GM18868 (cell line): ENCODE results near the gene CDH13.

Source experiments
- ATAC-seq: cut with Tn5 transposase; IDR thresholded peaks from one replicate; pipeline ENCODE4 v1.9.1; 2021; ENCODE audit warnings: mild to moderate bottlenecking, moderate library complexity; ENCODE audit not compliant: unreplicated experiment

CDH13 gene

GRCh38 chr16:83023640-83024039 lies 396.9 kb downstream of the CDH13 start:
- ATAC-seq: no peak

DNA sequence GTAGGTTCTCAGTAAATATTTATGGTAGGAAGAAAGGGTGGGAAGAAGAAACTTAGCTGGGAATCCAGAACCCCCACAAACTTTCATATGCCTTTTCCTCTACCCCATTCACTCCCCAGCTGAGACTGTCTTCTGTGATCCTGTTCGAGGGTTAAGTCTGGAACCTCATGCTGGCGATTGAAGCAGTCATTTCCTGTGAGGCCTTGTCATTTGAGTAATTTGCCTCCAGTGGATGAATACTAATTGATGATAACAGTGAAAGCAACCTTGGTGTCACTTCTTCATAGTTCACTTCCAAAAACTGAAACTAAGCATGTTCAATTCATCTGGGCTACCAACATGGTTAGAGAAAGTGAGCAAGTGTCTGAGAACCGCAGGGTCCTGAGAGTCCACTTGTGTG lies 401.2 kb downstream of the CDH13 start:
- no peak for ATAC-seq

GRCh38 chr16:83029467-83029866 lies 402.7 kb downstream of the CDH13 start:
- ATAC-seq: no peak

- ATAC-seq: no peak
These were observed 404.8 kb downstream of the CDH13 start for GRCh38 chr16:83031524-83031923.

DNA sequence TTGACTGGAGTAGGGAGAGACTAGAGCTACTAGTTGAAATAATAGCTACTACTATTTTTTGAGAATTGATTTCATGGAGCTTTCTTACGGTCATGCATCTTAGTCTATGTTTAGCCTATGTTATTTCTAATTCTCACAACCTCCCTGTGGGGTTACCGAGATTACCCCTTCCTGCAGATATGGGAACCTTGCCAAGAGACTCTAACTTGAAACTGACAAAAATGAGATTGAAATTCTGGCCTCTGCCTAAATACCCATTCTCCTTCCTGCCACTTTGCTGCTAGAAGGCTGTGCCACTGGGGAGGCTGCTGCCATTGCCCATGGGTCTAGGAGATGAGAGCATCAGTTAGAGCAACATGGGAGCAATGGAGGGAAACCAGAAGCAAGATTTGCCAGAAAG lies 410.3 kb downstream of the CDH13 start:
- ATAC-seq: no peak

- ATAC-seq: no peak
These were observed 411.1 kb downstream of the CDH13 start for GRCh38 chr16:83037884-83038283.

GRCh38 chr16:83040174-83040573 lies 413.4 kb downstream of the CDH13 start:
- ATAC-seq: no peak

DNA sequence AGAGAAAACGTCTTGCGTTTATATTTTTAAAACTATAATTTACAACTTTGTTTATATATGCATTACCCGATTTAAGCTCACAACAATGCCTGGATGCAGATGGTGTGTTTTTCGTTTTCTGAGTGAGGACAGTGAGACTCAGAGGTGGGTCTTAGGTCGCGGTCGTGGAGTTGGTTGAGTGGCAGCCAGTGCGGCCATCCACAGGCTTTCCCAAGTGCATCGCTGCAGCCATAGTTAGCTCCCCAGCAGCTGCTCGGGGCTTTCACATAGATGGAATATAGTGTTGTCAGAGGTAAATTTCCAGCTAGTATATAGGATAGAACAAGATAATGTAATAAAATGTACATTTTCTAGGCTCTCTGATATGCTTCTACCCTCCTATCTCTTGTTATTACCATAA lies 417.8 kb downstream of the CDH13 start:
- ATAC-seq: no peak

- no peak for ATAC-seq
These were observed 419.0 kb downstream of the CDH13 start for GRCh38 chr16:83045790-83046189.

- ATAC-seq: no peak
These were observed 419.9 kb downstream of the CDH13 start for GRCh38 chr16:83046664-83047063.

DNA sequence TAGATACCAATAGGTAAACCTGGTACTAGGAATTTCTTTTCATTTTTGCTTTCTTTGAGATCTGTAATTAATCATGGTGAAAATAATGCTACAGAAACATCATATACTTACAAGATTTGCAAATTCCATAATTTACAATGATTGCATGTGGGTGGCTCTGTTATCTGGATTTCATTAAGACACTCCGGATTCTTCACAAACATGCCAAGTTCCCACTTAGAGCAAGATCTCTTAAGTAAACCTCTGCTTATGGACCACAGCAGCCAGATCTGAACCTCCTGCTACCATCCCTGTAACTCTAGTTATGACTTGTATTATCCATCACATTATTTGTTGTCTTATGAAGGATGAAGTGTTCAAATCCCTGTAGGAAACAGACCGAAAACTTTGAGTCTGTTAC lies 424.7 kb downstream of the CDH13 start:
- no peak for ATAC-seq

DNA sequence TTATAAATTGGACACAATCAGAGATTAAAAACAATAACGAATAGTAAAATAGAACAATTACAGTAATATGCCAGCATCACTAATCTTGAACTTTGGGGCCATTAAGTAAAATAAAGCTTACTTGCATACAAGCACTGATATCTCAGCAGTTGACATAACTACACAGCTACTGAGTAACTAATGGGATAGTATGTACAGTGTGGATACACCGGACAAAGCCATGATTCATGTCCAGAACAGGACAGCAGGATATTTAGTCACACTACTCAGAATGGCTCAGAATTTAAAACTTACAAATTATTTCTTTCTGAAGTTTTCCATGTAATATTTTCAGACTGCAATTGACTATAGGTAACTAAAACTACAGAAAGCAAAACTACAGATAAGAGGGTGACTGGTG lies 427.5 kb downstream of the CDH13 start:
- no peak for ATAC-seq

DNA sequence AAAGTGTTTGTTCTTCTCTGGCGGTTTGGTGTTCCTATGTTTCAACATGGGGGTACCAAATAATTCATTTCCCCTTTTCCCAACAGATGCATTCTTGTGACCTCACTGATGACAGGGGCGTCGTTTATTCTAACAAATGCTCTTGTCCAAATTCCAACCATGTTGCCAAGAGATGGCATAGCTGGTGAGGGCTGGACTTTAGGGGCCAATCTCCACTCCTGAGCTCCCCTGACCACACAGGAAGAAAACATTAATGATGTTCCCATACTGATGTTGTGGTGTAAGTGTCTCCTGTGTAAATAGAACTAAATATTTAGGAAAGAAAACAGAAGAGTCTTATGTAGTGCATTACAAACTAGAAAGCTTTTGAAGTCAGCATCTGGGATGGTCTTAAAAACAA lies 431.6 kb downstream of the CDH13 start:
- no peak for ATAC-seq

DNA sequence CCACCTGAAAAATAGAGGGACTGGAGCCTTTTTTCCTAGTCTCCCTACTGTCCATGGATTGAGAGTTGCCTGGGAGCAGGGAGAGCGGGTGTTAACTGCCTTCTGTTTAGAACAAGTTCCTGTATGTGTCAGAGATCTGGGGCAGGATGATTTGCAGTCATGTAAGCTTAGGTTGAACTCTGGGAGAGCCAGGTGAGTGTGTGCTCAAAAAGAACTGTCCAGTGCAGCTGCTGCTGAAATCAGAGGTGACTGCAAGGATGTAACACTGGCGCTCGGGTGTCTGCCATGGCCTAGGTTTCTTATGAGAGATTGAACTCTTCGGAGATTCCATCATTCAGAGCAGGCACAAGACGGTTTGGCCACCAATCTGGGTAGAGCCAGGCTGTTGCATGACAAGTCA lies 432.5 kb downstream of the CDH13 start:
- no peak for ATAC-seq

GRCh38 chr16:83066011-83066410 lies 439.2 kb downstream of the CDH13 start:
- no peak for ATAC-seq

GRCh38 chr16:83066881-83067280 lies 440.1 kb downstream of the CDH13 start:
- no peak for ATAC-seq

- no peak for ATAC-seq
These were observed 441.9 kb downstream of the CDH13 start for GRCh38 chr16:83068686-83069085.

DNA sequence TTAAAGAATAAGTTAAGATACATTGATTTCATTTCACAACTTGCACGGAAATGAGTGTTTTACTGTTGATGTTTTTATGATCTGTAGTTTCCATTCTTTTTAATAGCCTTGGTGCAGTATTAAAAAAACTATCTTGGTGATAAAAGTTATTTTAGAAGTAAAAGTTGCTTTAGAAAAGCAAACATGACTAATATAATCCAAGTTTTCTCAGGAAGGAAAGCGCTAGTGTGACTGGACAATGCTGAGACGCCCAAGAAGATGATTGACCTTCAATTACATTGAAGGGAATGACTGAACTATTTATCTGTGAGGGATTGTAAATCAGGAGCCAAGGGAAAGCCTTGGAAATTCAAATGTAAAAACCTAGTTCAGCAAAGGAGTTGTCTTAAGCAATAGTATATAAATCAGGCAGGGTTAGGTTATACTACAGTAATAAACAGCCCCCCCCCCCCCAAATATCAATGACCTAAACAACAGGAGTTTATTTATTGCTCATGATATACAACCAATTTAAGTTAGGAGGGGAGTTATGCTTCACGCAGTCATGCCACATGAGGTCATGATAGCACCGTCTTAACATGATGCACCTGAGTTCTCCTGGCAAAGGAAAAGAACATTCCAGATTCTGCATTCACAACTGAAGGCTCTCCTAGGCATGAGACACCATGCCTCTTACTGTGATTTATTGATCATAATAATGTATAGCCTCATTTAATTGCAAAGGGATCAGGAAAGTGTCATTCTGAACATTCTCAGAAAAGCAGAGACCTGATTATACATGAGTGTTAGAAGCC lies 443.8 kb downstream of the CDH13 start:
- ATAC-seq: no peak

GRCh38 chr16:83075956-83076355 lies 449.2 kb downstream of the CDH13 start:
- no peak for ATAC-seq

DNA sequence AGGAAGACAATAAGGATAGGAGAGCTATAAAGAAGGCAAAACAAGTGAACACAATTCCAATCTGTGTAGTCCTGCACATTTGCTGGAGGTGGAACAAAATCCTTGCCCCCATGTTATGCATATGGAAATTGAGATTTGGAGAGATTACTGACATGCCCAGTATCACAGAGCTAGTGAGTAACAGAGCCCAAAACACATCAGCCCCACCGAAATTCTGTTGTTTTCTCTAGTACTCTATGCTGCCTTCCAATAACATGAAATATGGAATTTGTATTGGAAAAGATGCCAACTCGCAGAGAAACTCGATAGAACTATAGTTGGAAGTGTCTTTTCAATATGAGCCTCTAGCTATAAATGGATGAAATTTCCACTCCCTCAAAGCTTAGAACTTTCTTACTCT lies 456.6 kb downstream of the CDH13 start:
- no peak for ATAC-seq

- no peak for ATAC-seq
These were observed 458.9 kb downstream of the CDH13 start for GRCh38 chr16:83085660-83086059.

GRCh38 chr16:83095941-83096692 lies 469.3 kb downstream of the CDH13 start:
- ATAC-seq: no peak
